ENCODE results near the gene DNAJC6.
A peak's percentile ranks its signal among the peaks of the same experiment; 100 is the strongest.
"Not testable (repeated sequence)": the region's sequence is repeated elsewhere in the genome, so short reads cannot be mapped to it uniquely, and the experiment has no call there.

Gene DNAJC6

GRCh38 chr1:65357291-65357960 is 48.1 kb downstream of the DNAJC6 start:
- no peak for DNase-seq (ENCODE audit: low read depth)

GRCh38 chr1:65359888-65360287 is 50.5 kb downstream of the DNAJC6 start:
- DNase-seq (ENCODE audit: low read depth) = no peak

DNA sequence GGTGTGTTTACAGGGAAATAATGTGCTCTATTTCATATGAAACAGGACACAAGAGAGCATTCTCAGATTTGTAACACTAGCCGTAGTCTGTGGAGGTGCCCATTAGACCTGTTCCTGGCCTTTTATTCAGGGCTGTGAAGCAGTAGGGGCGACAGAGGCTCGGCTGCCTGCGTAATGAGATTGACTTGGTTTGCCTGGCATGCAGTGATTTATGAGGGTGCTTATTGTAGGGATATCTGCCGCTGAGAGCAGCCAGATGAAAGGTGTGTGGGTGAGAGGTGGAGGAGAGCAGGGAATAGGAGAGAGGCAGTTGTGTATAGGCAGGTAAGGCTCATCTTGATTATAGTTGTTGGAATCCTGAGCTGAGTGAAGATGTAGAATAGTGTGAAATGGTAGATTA is 51.3 kb downstream of the DNAJC6 start:
- DNase-seq (ENCODE audit: low read depth) = no peak

GRCh38 chr1:65362545-65362944 is 53.2 kb downstream of the DNAJC6 start:
- DNase-seq (ENCODE audit: low read depth) = no peak

DNA sequence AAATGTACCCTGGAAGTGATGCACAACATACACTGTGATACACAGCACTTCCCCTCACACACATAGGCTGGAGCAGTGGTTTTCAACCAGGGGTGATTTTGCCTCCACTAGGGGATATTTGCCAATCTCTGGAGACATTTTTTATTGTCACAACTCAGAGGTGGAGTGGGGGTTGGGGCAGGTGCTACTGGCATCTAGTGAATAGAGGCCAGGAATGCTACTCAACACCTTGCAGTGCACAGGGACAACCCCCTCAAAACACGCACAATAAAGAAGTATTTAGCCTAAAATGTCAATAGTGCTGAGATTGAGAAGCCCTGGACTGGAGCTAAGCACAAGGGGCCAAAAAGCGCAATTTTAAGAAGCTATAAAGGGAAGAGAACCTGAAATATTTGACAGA is 54.1 kb downstream of the DNAJC6 start:
- no peak for DNase-seq (ENCODE audit: low read depth)

DNA sequence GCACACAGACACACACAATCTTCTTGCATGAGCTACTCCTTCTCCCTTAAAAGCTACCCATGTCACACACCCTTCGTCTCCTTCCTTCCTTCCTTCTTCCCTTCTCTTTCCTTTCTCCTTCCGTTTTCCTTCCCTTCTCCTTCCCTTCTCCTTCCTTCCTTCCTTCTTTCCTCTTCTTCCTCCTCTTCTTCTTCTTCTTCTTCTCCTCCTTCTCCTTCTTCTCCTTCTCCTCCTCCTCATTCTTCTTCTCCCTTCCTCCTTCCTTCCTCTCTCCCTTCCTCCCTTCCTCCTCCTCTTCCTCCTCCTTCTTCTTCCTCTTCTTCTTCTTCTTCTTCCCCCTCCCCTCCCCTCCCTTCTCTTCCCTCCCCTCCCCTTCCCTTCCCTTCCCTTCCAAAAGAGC is 59.1 kb downstream of the DNAJC6 start:
- no peak for DNase-seq (ENCODE audit: low read depth)

GRCh38 chr1:65371544-65371943 is 62.2 kb downstream of the DNAJC6 start:
- no peak for DNase-seq (ENCODE audit: low read depth)

GRCh38 chr1:65372557-65372956 is 63.2 kb downstream of the DNAJC6 start:
- no peak for DNase-seq (ENCODE audit: low read depth)

GRCh38 chr1:65377496-65378246 is 68.3 kb downstream of the DNAJC6 start:
- DNase-seq (ENCODE audit: low read depth) = no peak

- no peak for DNase-seq (ENCODE audit: low read depth)
Measured at GRCh38 chr1:65378247-65378946, 69.1 kb downstream of the DNAJC6 start.

- not testable (repeated sequence) for DNase-seq (ENCODE audit: low read depth)
Measured at GRCh38 chr1:65384426-65384825, 75.1 kb downstream of the DNAJC6 start.

DNA sequence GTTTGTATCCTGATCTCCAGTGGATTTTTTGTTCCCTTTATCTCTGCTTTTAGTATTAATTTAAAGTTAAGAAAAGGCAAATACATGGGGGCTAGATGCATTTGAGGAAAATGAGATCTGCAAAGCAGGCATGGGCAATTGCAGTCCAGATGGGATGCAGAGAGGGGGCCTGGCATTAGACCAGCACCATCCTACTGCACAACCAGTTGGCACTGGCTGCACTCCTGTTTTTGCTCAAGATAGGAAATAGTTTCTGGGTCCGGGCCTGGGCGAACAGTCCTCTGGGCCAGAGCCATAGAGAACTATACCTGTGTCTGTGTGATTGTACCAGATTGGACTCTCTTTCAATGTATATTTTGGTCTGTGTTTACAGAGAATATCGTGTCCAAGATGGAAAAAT is 77.1 kb downstream of the DNAJC6 start:
- DNase-seq (ENCODE audit: low read depth) = no peak

- DNase-seq (ENCODE audit: low read depth) = no peak
Measured at GRCh38 chr1:65387821-65388220, 78.5 kb downstream of the DNAJC6 start.

DNA sequence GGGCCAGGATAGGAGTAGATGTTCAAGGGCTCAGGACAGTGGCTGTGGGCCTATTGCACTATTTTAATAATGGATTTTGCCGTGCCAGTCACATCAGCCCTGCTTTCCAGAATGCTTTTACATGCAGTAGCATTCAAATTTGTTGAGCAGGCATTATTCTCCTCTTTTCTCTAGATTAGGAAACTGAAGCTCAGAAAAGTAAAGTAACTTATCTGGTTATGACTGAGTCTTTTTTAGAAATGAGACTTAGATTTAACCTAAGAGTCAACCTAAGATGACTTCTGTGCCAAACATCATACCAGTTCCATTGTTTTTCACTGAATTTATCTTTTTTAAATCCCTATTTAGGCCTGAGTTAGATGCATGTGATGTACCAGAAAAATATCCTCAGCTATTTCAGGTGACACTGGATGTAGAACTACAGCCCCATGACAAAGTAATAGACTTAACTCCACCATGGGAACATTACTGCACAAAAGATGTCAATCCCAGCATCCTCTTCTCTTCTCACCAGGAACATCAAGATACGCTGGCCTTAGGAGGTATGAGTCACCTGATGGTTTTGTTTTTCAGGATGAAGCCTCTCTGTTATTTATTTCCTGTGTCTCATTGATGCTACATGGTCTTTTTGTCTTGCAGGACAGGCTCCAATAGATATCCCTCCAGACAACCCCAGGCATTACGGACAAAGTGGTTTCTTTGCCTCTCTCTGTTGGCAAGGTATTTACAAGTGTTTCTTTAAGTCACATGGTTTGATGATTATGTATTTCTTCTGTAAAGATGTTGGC is 79.8 kb downstream of the DNAJC6 start:
- no peak for DNase-seq (ENCODE audit: low read depth)

DNA sequence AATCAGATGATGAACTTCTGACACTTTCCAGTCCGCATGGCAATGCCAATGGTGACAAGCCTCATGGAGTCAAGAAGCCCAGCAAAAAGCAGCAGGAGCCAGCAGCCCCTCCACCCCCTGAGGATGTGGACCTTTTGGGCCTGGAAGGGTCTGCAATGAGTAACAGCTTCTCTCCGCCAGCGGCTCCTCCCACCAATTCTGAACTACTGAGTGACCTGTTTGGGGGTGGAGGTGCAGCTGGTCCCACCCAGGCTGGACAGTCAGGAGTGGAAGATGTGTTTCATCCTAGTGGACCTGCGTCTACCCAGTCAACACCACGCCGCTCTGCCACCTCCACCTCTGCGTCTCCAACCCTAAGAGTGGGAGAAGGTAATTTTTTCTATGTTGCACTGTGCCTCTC is 83.2 kb downstream of the DNAJC6 start:
- DNase-seq (ENCODE audit: low read depth) = no peak

DNA sequence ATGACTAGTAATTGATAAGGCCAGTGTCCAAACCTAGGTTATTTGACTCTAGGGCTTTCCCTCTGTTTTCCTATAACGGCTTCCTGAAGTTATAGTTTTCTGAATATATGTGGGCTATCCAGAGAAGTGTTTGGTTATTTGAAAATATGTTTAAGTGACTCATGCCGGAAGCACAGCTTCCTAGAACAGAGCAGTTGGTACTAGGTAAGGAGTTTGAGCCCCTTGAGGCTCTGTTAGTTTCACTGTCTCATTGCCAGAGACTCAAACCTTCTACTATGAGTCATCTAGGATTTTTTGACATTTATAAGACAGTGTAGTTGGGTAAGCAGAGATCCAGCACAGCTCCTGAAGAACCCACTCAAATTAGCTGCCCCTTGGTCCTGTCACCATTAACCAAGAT is 84.0 kb downstream of the DNAJC6 start:
- peak; percentile 68 for DNase-seq (ENCODE audit: low read depth)

DNA sequence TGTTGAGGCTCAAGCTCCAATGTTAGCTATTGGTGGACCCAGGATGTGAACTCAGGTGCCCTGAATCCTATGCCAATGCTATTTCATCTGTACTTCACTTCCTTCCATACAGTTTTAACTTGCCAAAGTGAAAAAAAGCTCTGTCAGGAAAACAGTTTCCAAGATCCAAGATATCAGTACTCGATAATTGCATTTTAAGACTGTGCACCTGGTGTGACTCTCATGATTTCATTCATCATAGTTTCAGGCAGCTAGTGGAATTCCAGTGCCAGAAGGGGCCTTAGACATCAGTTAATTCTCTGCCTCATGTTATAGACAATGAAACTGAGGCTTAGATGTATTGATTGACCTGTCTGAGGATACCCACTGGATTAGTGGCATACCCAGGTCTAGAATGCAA is 84.6 kb downstream of the DNAJC6 start:
- DNase-seq (ENCODE audit: low read depth) = no peak

DNA sequence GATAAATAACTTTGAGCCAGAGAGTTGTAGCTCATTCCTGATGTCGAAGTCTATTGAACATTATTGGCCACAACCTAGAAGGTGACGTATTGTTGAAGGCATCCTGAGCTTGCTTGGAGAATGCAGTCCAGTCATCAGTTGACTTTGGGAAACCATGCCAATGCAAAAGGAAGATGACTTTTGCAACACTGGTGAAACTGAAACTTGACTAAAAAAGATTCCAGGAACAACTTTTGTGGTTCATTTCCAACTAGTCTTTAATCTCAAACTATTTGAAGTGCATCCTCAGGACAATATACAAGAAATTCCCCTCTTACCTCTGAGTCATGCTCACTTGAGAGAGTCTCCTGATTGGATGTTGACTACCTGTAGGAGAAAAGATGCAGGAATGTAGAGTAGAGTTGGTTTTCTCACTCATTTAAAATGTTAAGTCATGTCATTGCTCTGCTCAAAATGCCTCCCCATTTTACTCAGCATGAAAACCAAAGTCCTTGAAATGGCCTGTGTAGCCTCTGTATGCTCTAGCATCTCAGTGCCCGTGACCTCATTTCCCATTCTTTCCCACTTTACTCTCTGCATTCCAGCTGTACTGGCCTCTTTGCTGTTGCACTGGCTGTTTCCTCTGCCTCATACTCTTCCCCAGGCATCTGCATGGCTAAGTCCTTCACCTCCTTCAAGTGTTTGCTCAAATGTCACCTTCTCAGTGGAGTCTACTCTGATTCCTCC is 86.7 kb downstream of the DNAJC6 start:
- peak; percentile 98 for DNase-seq (ENCODE audit: low read depth)

DNA sequence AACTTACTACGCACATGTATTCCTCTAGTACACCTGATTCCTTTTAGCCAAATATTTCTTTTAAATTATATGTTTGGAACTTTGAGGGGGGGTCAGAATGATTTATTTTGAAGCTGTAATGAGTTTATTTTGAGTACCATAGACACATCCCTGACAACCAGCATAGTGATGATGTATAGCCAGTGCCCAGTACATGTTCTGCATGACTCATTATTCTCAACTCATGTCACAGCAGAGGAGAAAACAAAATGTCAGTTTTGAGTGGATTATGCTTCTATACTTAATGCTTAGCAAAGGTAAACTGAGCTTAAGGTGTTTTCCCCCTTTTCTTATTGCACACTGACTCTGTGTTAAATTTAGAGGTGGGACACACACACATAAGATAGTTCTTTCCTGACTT is 88.7 kb downstream of the DNAJC6 start:
- no peak for DNase-seq (ENCODE audit: low read depth)

- no peak for DNase-seq (ENCODE audit: low read depth)
Measured at GRCh38 chr1:65399003-65399402, 89.7 kb downstream of the DNAJC6 start.

DNA sequence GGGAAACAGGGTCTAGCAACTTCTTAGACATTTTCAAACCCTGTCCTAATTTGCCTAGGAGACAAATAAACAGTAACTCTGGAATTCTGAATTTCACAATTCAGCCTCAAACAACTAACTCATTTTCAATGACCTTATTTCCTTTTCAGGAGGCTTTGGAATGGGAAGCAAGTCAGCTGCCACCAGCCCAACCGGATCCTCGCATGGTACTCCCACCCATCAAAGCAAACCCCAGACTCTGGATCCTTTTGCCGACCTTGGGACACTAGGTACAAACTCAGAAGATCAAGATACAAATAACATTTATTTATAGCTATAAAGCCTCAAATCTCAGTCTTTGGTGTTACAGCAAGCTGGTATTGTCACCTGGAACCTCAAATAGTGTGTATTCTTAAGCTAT is 92.3 kb downstream of the DNAJC6 start:
- DNase-seq (ENCODE audit: low read depth) = no peak

- no peak for DNase-seq (ENCODE audit: low read depth)
Measured at GRCh38 chr1:65404941-65405340, 95.6 kb downstream of the DNAJC6 start.
